Effector memory CD4-positive, alpha-beta T cell (primary cell): ENCODE results near the gene AQP2.

ENCODE experiments used
- DNase-seq, 3 donors: peaks; one replicate each; pipeline ENCODE4 v3.0.0-alpha.2; 2020
- H3K27ac ChIP-seq: 2 replicates; pipeline ENCODE4 v1.7.0; 2013; ENCODE audit warnings: mild to moderate bottlenecking, low read length, moderate library complexity; ENCODE audit not compliant: insufficient read depth, poor library complexity, severe bottlenecking
- H3K27me3 ChIP-seq: replicated peaks from 2 replicates; pipeline ENCODE4 v1.7.0; 2013; ENCODE audit warnings: mild to moderate bottlenecking, low read length; ENCODE audit not compliant: insufficient read depth, control insufficient read depth, poor library complexity, severe bottlenecking
- H3K36me3 ChIP-seq: 2 replicates; pipeline ENCODE4 v1.7.0; 2013; ENCODE audit warnings: mild to moderate bottlenecking, low read length, moderate library complexity; ENCODE audit not compliant: control insufficient read depth, insufficient read depth
- H3K4me1 ChIP-seq: 2 replicates; pipeline ENCODE4 v1.7.0; 2013; ENCODE audit warnings: low read length, mild to moderate bottlenecking; ENCODE audit not compliant: control insufficient read depth, insufficient read depth, poor library complexity, severe bottlenecking
- H3K4me3 ChIP-seq: 2 replicates; pipeline ENCODE4 v1.7.0; 2013; ENCODE audit warnings: low read length, low read depth, mild to moderate bottlenecking; ENCODE audit not compliant: insufficient read depth, poor library complexity, severe bottlenecking
- H3K9me3 ChIP-seq: 2 replicates; pipeline ENCODE4 v1.7.0; 2013; ENCODE audit warnings: mild to moderate bottlenecking, low read length, moderate library complexity; ENCODE audit not compliant: control insufficient read depth

Gene AQP2

DNA sequence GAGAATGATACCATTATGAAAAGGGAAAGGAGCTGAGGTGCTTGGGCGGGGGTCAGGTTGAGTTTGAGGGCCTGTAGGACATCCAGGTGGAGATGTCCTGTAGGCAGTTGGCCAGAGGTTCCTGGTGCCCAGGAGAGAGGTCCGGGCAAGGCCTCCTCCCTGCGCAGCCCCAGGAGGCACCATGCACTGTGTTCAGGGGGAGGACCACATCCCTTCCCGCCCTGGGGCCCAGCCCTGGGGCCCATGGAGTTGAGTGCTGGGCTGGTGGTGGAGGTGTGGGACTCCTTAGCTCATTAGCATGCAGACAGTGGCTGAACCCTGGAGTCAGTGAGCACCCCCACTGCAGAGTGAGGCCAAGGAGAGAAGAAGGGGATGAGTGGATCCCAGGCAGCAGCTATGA is 41.2 kb upstream of the AQP2 start:
- H3K27ac ChIP-seq: no peak overlapping the region
- no peaks in the 10 kb centered on the region for H3K9me3 ChIP-seq
- H3K4me1 ChIP-seq: no peaks in the 10 kb centered on the region
- no peak overlapping the region for H3K4me3 ChIP-seq
- no peaks in the 10 kb centered on the region for H3K27me3 ChIP-seq
- H3K36me3 ChIP-seq: no peaks in the 10 kb centered on the region
- no peak for DNase-seq

DNA sequence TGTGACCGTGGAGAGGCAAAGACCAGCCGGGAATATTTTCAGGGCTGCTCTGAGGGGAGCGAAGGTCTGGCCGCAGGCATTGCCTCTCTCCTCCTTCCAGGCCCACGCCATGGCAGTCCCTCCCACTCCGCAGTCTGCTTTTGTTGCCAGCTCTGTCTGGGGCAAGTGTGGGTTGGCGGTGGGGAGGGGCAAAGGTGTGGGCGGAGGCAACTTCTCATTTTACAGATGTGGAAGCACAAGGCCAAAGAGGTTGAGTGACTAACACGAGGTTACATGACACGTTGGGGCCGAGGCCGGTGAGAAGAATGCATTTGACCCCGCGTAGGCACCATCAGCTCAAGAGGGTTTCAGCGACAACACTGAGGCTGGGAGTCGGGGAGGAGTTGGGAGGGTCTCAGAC is 40.7 kb upstream of the AQP2 start:
- DNase-seq: no peak
- Histone ChIP-seq H3K9me3 (no peaks in the 10 kb centered on the region), H3K27me3 (no peaks in the 10 kb centered on the region), H3K4me3 (no peak overlapping the region), H3K27ac (no peak overlapping the region), H3K36me3 (no peaks in the 10 kb centered on the region), H3K4me1 (no peaks in the 10 kb centered on the region)

- Histone ChIP-seq H3K36me3 (no peaks in the 10 kb centered on the region), H3K27ac (no peak overlapping the region), H3K27me3 (no peaks in the 10 kb centered on the region), H3K4me3 (no peak overlapping the region), H3K9me3 (no peaks in the 10 kb centered on the region), H3K4me1 (no peaks in the 10 kb centered on the region)
- no peak for DNase-seq
These were observed 40.0 kb upstream of the AQP2 start for GRCh38 chr12:49910331-49911212.

GRCh38 chr12:49911213-49911605 is 39.3 kb upstream of the AQP2 start:
- Histone ChIP-seq H3K36me3 (no peaks in the 10 kb centered on the region), H3K27ac (no peak overlapping the region), H3K27me3 (no peaks in the 10 kb centered on the region), H3K4me3 (no peak overlapping the region), H3K9me3 (no peaks in the 10 kb centered on the region), H3K4me1 (no peaks in the 10 kb centered on the region)
- DNase-seq: no peak

DNA sequence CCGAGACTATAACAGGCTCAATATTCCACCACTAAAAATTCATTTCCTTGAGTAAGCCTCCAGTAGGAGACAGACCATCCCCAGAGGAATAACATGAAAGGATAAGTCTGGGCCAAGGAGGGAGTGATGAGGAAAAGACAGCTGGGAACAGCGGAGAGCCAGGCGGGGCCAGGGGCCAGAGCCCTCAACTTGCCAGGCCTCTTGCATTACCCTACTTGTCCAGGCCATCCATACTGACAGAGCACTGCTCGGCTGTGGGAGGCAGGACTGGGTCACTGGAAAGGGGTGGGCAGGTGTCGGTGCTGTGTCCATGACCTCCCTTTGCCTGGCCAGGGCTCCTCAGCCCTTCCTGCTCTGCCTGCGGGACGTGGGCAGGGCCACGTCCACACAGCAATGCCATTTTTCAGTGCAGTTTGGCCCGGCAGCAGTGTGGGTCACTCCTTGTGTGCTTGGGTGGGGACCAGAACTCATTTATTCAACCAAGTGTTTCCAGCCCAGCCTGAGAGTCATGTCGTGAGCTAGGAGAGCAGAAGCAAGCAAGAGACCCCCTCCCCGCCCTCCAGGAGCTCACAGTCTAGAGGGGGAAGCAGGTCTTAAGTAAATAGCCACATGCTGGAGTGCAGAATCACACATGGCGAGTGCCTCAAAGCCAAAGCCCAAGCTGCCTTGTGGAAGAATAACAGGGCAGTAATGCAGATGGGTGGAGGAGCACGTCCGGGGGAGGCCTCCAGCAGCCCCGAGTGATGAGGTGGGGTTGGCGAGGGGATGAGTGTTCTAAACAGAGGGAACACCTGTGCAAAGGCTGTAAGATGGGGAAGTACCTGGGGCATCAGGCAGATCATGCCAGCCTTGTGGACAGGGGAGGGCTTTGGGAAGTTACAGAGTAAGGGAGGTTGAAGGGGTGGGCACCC is 37.9 kb upstream of the AQP2 start:
- Histone ChIP-seq H3K4me3 (no peak overlapping the region), H3K9me3 (no peaks in the 10 kb centered on the region), H3K4me1 (no peaks in the 10 kb centered on the region), H3K27ac (no peak overlapping the region), H3K36me3 (no peaks in the 10 kb centered on the region), H3K27me3 (no peaks in the 10 kb centered on the region)
- no peak for DNase-seq

GRCh38 chr12:49916129-49916919 is 34.2 kb upstream of the AQP2 start:
- Histone ChIP-seq H3K4me1 (no peaks in the 10 kb centered on the region), H3K4me3 (no peak overlapping the region), H3K27ac (no peak overlapping the region), H3K9me3 (no peaks in the 10 kb centered on the region), H3K27me3 (no peaks in the 10 kb centered on the region), H3K36me3 (no peaks in the 10 kb centered on the region)
- no peak for DNase-seq

- Histone ChIP-seq H3K27me3 (no peaks in the 10 kb centered on the region), H3K27ac (no peak overlapping the region), H3K4me3 (no peak overlapping the region), H3K36me3 (no peaks in the 10 kb centered on the region), H3K4me1 (no peaks in the 10 kb centered on the region), H3K9me3 (no peaks in the 10 kb centered on the region)
- no peak for DNase-seq
These were observed 33.3 kb upstream of the AQP2 start for GRCh38 chr12:49917166-49917787.

- no peaks in the 10 kb centered on the region for H3K4me1 ChIP-seq
- H3K36me3 ChIP-seq: no peaks in the 10 kb centered on the region
- H3K9me3 ChIP-seq: no peaks in the 10 kb centered on the region
- H3K27me3 ChIP-seq: no peaks in the 10 kb centered on the region
- no peak for DNase-seq
- H3K27ac ChIP-seq: no peak overlapping the region
- H3K4me3 ChIP-seq: no peak overlapping the region
These were observed 32.8 kb upstream of the AQP2 start for GRCh38 chr12:49917788-49918173.

DNA sequence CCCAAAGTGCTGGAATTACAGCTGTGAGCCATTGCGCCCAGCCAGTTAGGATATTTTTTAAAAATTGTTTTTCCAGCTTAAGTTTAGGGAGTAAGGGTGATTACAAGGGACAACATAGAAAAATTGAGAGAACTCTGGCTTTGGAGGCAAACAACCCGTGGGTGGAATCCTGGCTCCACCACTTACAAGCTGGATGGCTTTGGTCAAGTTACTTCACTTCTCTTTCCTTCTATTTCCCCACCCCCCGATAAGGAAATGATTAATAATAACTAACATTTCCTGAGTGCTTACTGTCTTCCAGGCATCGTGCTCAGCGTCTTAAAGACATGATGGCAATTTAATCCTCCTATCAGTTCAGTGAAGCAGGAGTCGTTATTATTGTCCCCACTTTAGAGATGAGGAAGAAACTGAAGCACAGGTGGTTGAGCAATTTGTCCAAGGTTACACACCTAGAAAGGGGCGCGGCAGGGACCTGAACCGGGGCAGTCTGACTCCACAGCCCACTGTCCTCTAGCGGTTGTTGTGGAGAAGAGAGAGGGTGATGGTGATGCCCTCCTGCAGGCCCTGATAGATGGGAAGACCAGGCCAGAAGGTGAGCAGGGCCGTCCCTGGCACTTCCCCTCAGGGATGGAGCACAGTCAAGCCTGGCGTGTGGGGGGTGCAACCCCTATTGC is 30.2 kb upstream of the AQP2 start:
- Histone ChIP-seq H3K27ac (no peak overlapping the region), H3K9me3 (no peaks in the 10 kb centered on the region), H3K36me3 (no peaks in the 10 kb centered on the region), H3K27me3 (no peaks in the 10 kb centered on the region), H3K4me3 (no peak overlapping the region), H3K4me1 (no peaks in the 10 kb centered on the region)
- no peak for DNase-seq
